Glutamatergic neuron (in vitro differentiated cells): ENCODE data around the gene SEMA3D. TPM values are rescaled to one million over a fixed set of nuclear protein-coding genes. Genes with fewer than 3 reads are reported as not detected.

ENCODE experiments used
- DNase-seq: peaks from one replicate; pipeline ENCODE4 v3.0.0; 2022
- H3K27ac Mint-ChIP-seq: one replicate; pipeline ENCODE4 v1.8.0; 2020; ENCODE audit warnings: mild to moderate bottlenecking, mixed read lengths, inconsistent platforms; ENCODE audit not compliant: unreplicated experiment
- H3K27me3 Mint-ChIP-seq: one replicate; pipeline ENCODE4 v1.8.0; 2020; ENCODE audit warnings: mild to moderate bottlenecking, moderate library complexity, mixed read lengths, inconsistent platforms; ENCODE audit not compliant: unreplicated experiment
- H3K36me3 Mint-ChIP-seq: one replicate; pipeline ENCODE4 v1.8.0; 2020; ENCODE audit warnings: mild to moderate bottlenecking, mixed read lengths, inconsistent platforms; ENCODE audit not compliant: unreplicated experiment
- H3K4me1 Mint-ChIP-seq: one replicate; pipeline ENCODE4 v1.8.0; 2020; ENCODE audit warnings: mild to moderate bottlenecking, low read depth, mixed read lengths, inconsistent platforms; ENCODE audit not compliant: unreplicated experiment
- H3K4me3 Mint-ChIP-seq: one replicate; pipeline ENCODE4 v1.8.0; 2020; ENCODE audit warnings: mild to moderate bottlenecking, mixed read lengths, inconsistent platforms; ENCODE audit not compliant: unreplicated experiment
- H3K9me3 Mint-ChIP-seq: one replicate; pipeline ENCODE4 v1.8.0; 2020; ENCODE audit warnings: mild to moderate bottlenecking, moderate library complexity, mixed read lengths, inconsistent platforms; ENCODE audit not compliant: unreplicated experiment
- CTCF ChIP-seq: fragments of 200-600 bp; sonication (generic); IDR thresholded peaks from one replicate; pipeline ENCODE4 v1.5.0; 2021; ENCODE audit not compliant: partially characterized antibody, unreplicated experiment
- total RNA-seq: library from RNA; stranded (reverse); fragmentation: NEBNext Ultra II Directional; extraction: Animal tissue kit (Norgen Biotek cat#: 25700); gene quantifications from one replicate; pipeline ENCODE4 v1.2.1, GENCODE V29; 2021; ENCODE audit not compliant: unreplicated experiment

Gene SEMA3D
- total RNA-seq, 1 donor from 2014 or later, result 13.6 TPM

GRCh38 chr7:84981055-84981976, 205.5 kb downstream of the SEMA3D start:
- H3K36me3 Mint-ChIP-seq, result no peaks in the 10 kb centered on the region
- no peak overlapping the region for H3K27ac Mint-ChIP-seq
- DNase-seq, result no peak
- no peaks in the 10 kb centered on the region for H3K4me1 Mint-ChIP-seq
- H3K4me3 Mint-ChIP-seq, result no peak overlapping the region
- peaks cover 1% of the 10 kb centered on the region for H3K9me3 Mint-ChIP-seq
- peaks cover 3% of the 10 kb centered on the region for H3K27me3 Mint-ChIP-seq
- no peak for TF ChIP-seq CTCF

- Mint-ChIP-seq H3K27me3 (peaks cover 5% of the 10 kb centered on the region), H3K4me3 (no peak overlapping the region), H3K4me1 (no peaks in the 10 kb centered on the region), H3K36me3 (no peaks in the 10 kb centered on the region), H3K27ac (no peak overlapping the region), H3K9me3 (no peaks in the 10 kb centered on the region)
- no peak for DNase-seq
- TF ChIP-seq CTCF, result no peak
Measured at GRCh38 chr7:84975586-84976185, 211.2 kb downstream of the SEMA3D start.

- no peak for TF ChIP-seq CTCF
- H3K27me3 Mint-ChIP-seq, result peaks cover 3% of the 10 kb centered on the region
- no peak overlapping the region for H3K4me3 Mint-ChIP-seq
- no peaks in the 10 kb centered on the region for H3K4me1 Mint-ChIP-seq
- H3K27ac Mint-ChIP-seq, result no peak overlapping the region
- DNase-seq, result no peak
- no peaks in the 10 kb centered on the region for H3K36me3 Mint-ChIP-seq
- no peaks in the 10 kb centered on the region for H3K9me3 Mint-ChIP-seq
Measured at GRCh38 chr7:84971360-84971759, 215.5 kb downstream of the SEMA3D start.

- Mint-ChIP-seq H3K9me3 (no peaks in the 10 kb centered on the region), H3K36me3 (no peaks in the 10 kb centered on the region), H3K27ac (no peak overlapping the region), H3K27me3 (peaks cover 3% of the 10 kb centered on the region), H3K4me1 (no peaks in the 10 kb centered on the region), H3K4me3 (no peak overlapping the region)
- TF ChIP-seq CTCF, result no peak
- DNase-seq, result no peak
Measured at GRCh38 chr7:84970670-84971069, 216.2 kb downstream of the SEMA3D start.

GRCh38 chr7:84953234-84953633, 233.6 kb downstream of the SEMA3D start:
- peaks cover 2% of the 10 kb centered on the region for H3K27me3 Mint-ChIP-seq
- no peaks in the 10 kb centered on the region for H3K4me1 Mint-ChIP-seq
- H3K36me3 Mint-ChIP-seq, result no peaks in the 10 kb centered on the region
- no peak overlapping the region for H3K27ac Mint-ChIP-seq
- DNase-seq, result no peak
- TF ChIP-seq CTCF, result no peak
- H3K4me3 Mint-ChIP-seq, result no peak overlapping the region
- peaks cover 1% of the 10 kb centered on the region for H3K9me3 Mint-ChIP-seq
